Osteoblast (primary cell): ENCODE data around the gene UNCX. TPM values are rescaled to one million over a fixed set of nuclear protein-coding genes. Genes with fewer than 3 reads are reported as not detected.
A peak's percentile ranks its signal among the peaks of the same experiment; 100 is the strongest.
"Not testable (repeated sequence)": the region's sequence is repeated elsewhere in the genome, so short reads cannot be mapped to it uniquely, and the experiment has no call there.

ENCODE experiments used
- DNase-seq: peaks from one replicate; pipeline ENCODE4 v3.0.0; 2011; ENCODE audit warnings: low spot score, mixed read lengths; ENCODE audit not compliant: insufficient read length; ENCODE audit errors: missing footprints
- H2AFZ ChIP-seq: 2 replicates; pipeline ENCODE4 v1.6.0; 2011; ENCODE audit warnings: mild to moderate bottlenecking, low read length
- H3K27ac ChIP-seq: 2 replicates; pipeline ENCODE4 v1.5.1; 2011; ENCODE audit warnings: mild to moderate bottlenecking, low read depth, low read length, moderate library complexity
- H3K27me3 ChIP-seq: 2 replicates; pipeline ENCODE4 v1.6.0; 2012; ENCODE audit warnings: mild to moderate bottlenecking, control low read depth, inconsistent platforms, low read length, moderate library complexity; ENCODE audit not compliant: insufficient read depth
- H3K36me3 ChIP-seq: 2 replicates; pipeline ENCODE4 v1.5.1; 2011; ENCODE audit warnings: mild to moderate bottlenecking, low read length, control low read depth, moderate library complexity; ENCODE audit not compliant: insufficient read depth
- H3K4me1 ChIP-seq: 2 replicates; pipeline ENCODE4 v1.5.1; 2011; ENCODE audit warnings: mild to moderate bottlenecking, low read length, control low read depth, moderate library complexity; ENCODE audit not compliant: insufficient read depth
- H3K4me2 ChIP-seq: 2 replicates; pipeline ENCODE4 v1.6.0; 2011; ENCODE audit warnings: mild to moderate bottlenecking, low read length; ENCODE audit not compliant: insufficient read depth
- H3K4me3 ChIP-seq: fragments of 200-600 bp; sonication (generic); 3 replicates; pipeline ENCODE4 v1.5.1; 2012; ENCODE audit warnings: mild to moderate bottlenecking, low read length, inconsistent platforms; ENCODE audit not compliant: insufficient read depth
- H3K79me2 ChIP-seq: 2 replicates; pipeline ENCODE4 v1.6.0; 2012; ENCODE audit warnings: mild to moderate bottlenecking, low read length, control low read depth, inconsistent platforms; ENCODE audit not compliant: insufficient read depth
- H3K9me3 ChIP-seq: 2 replicates; pipeline ENCODE4 v1.5.1; 2011; ENCODE audit warnings: low read depth, low read length, control low read depth
- H4K20me1 ChIP-seq: 2 replicates; pipeline ENCODE4 v1.6.0; 2012; ENCODE audit warnings: mild to moderate bottlenecking, low read length, control low read depth; ENCODE audit not compliant: insufficient read depth
- CTCF ChIP-seq: IDR thresholded peaks from 2 replicates; pipeline ENCODE4 v1.5.1; 2011; ENCODE audit warnings: mild to moderate bottlenecking, low read depth, low read length, moderate library complexity; ENCODE audit errors: extremely low read depth
- total RNA-seq: library from RNA; depleted of rRNA; stranded (reverse); fragments of >200 nt; gene quantifications from 2 replicates; pipeline ENCODE4 v1.2.3, GENCODE V29; 2012

Gene UNCX
- total RNA-seq, 1 donor = not detected

DNA sequence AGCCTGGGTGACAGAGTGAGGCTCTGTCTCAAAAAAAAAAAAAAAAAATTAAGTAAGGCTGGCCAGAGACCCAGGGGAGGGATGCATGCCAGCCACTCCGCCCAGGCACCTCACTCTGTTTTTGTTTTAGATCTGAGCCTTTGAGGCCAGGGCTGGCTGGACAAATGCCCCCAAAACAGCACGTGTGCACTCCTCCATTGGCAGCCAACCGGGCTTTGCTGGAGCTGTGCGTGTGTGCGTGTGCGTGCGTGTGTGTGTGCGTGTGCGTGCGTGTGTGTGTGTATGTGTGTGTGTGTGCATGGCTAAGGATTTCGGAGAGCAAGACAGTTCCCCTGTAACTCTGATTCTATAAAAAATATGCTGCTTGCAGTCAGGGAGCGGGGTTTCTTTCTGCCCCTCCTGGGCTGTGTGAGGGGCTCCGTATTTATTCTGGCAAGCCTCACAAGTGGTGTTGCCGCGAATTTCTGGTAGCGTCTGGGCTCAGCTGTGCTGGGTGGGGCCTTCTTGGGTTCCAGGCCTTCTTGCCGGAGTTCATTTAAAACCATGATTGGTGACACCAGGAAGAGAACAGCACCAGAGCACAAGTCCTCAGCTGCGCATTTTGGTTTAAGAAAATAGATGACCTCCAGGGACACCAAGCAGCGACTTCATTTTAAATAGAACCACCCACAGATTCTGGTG lies 28.1 kb upstream of the UNCX start:
- Histone ChIP-seq H4K20me1 (no peaks in the 10 kb centered on the region), H3K9me3 (no peaks in the 10 kb centered on the region), H3K4me2 (no peak overlapping the region), H3K27ac (no peak overlapping the region), H3K36me3 (no peaks in the 10 kb centered on the region), H3K27me3 (peaks cover 25% of the 10 kb centered on the region), H2AFZ (peak overlapping the region; percentile 10), H3K79me2 (no peaks in the 10 kb centered on the region), H3K4me1 (no peaks in the 10 kb centered on the region), H3K4me3 (no peak overlapping the region)
- TF ChIP-seq CTCF = no peak
- no peak for DNase-seq

DNA sequence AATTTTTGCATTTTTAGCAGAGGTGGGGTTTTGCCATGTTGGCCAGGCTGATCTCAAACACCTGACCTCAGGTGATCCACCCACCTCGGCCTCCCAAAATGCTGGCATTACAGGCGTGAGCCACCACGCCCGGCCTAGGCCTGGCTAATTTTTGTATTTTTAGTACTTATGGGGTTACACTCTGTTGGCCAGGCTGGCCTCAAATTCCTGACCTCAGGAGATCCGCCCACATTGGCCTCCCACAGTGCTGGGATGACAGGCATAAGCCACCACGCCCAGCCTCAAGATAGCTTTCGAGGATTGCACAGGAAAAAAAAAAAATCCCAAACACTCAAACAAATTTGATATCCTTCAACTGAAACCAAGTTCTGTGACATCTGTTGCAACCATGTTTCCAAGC lies 26.9 kb upstream of the UNCX start:
- H3K4me2 ChIP-seq, H2AFZ ChIP-seq, H3K27ac ChIP-seq, H3K36me3 ChIP-seq, H3K4me1 ChIP-seq, H3K79me2 ChIP-seq, H3K4me3 ChIP-seq, DNase-seq, H4K20me1 ChIP-seq, H3K9me3 ChIP-seq: not testable (repeated sequence)
- peaks cover 28% of the 10 kb centered on the region for H3K27me3 ChIP-seq

- no peak for TF ChIP-seq CTCF
- no peak for DNase-seq
- Histone ChIP-seq H3K4me2 (no peak overlapping the region), H3K9me3 (no peaks in the 10 kb centered on the region), H3K27ac (no peak overlapping the region), H2AFZ (no peak overlapping the region), H3K4me3 (no peak overlapping the region), H3K27me3 (peaks cover 47% of the 10 kb centered on the region), H3K79me2 (no peaks in the 10 kb centered on the region), H4K20me1 (no peaks in the 10 kb centered on the region), H3K36me3 (no peaks in the 10 kb centered on the region), H3K4me1 (no peaks in the 10 kb centered on the region)
Measured at GRCh38 chr7:1209097-1209496, 23.6 kb upstream of the UNCX start.

GRCh38 chr7:1210321-1210978 lies 22.2 kb upstream of the UNCX start:
- no peak overlapping the region for H2AFZ ChIP-seq
- H3K9me3 ChIP-seq = no peaks in the 10 kb centered on the region
- H3K36me3 ChIP-seq = no peaks in the 10 kb centered on the region
- no peaks in the 10 kb centered on the region for H3K4me1 ChIP-seq
- peaks cover 46% of the 10 kb centered on the region for H3K27me3 ChIP-seq
- H3K4me3 ChIP-seq = no peak overlapping the region
- DNase-seq = peak; percentile 73
- H3K4me2 ChIP-seq = no peak overlapping the region
- H4K20me1 ChIP-seq = no peaks in the 10 kb centered on the region
- no peaks in the 10 kb centered on the region for H3K79me2 ChIP-seq
- no peak for TF ChIP-seq CTCF
- no peak overlapping the region for H3K27ac ChIP-seq
